HL-60 (cell line): ENCODE data around the gene SMYD2.

Source experiments
- CTCF ChIP-seq: IDR thresholded peaks from one replicate; pipeline ENCODE4 v1.5.1; 2011; ENCODE audit warnings: low read length, control low read depth, inconsistent platforms; ENCODE audit not compliant: insufficient read depth
- POLR2AphosphoS5 ChIP-seq: IDR thresholded peaks from 2 replicates; pipeline ENCODE4 v1.6.1; 2012; ENCODE audit warnings: low read depth
- REST ChIP-seq: IDR thresholded peaks from 2 replicates; pipeline ENCODE4 v1.6.1; 2012; ENCODE audit warnings: low read depth; ENCODE audit not compliant: insufficient replicate concordance

GRCh38 chr1:214236477-214236876 lies 44.5 kb upstream of the SMYD2 start:
- TF ChIP-seq CTCF = no peak
- no peak for TF ChIP-seq REST
- TF ChIP-seq POLR2AphosphoS5 = no peak
